Stimulated activated CD8-positive, alpha-beta memory T cell treated with anti-CD3 and anti-CD28 coated beads, Interleukin-4, amount 100 ng/mL, for 1 hour (primary cell): Measurements from ENCODE around the gene CDK8.
"Not testable (repeated sequence)": the region's sequence is repeated elsewhere in the genome, so short reads cannot be mapped to it uniquely, and the experiment has no call there.

Experiments
- DNase-seq, 2 donors: peaks; one replicate each; pipeline ENCODE4 v3.0.0-alpha.2; 2020; ENCODE audit warnings: low read depth in 2 of 2, low spot score in 1 of 2

Gene CDK8

GRCh38 chr13:26253262-26253786 is 605 bp upstream of the CDK8 start:
- no peak for DNase-seq

- DNase-seq = peak in 1 of 2 donors; percentile 34
These were observed 718 bp downstream of the CDK8 start for GRCh38 chr13:26254583-26255111.

GRCh38 chr13:26255115-26255514 is 1.2 kb downstream of the CDK8 start:
- DNase-seq = no peak

GRCh38 chr13:26255691-26256277 is 1.9 kb downstream of the CDK8 start:
- DNase-seq = no peak

GRCh38 chr13:26257049-26257448 is 3.1 kb downstream of the CDK8 start:
- DNase-seq = no peak

- DNase-seq = no peak
These were observed 5.7 kb downstream of the CDK8 start for GRCh38 chr13:26259634-26260033.

GRCh38 chr13:26262156-26262555 is 8.2 kb downstream of the CDK8 start:
- no peak for DNase-seq

GRCh38 chr13:26266311-26266710 is 12.4 kb downstream of the CDK8 start:
- no peak for DNase-seq

- DNase-seq = no peak
These were observed 16.8 kb downstream of the CDK8 start for GRCh38 chr13:26270707-26271106.

GRCh38 chr13:26272621-26273020 is 18.7 kb downstream of the CDK8 start:
- DNase-seq = no peak

GRCh38 chr13:26280295-26280694 is 26.4 kb downstream of the CDK8 start:
- DNase-seq = no peak

GRCh38 chr13:26280822-26281221 is 26.9 kb downstream of the CDK8 start:
- DNase-seq = no peak

GRCh38 chr13:26285911-26286310 is 32.0 kb downstream of the CDK8 start:
- not testable (repeated sequence) for DNase-seq

- DNase-seq = not testable (repeated sequence)
These were observed 34.9 kb downstream of the CDK8 start for GRCh38 chr13:26288838-26289237.

- DNase-seq = no peak
These were observed 41.9 kb downstream of the CDK8 start for GRCh38 chr13:26295812-26296211.

GRCh38 chr13:26299168-26299750 is 45.3 kb downstream of the CDK8 start:
- DNase-seq = no peak

- no peak for DNase-seq
These were observed 46.2 kb downstream of the CDK8 start for GRCh38 chr13:26300140-26300539.

GRCh38 chr13:26305676-26306075 is 51.7 kb downstream of the CDK8 start:
- no peak for DNase-seq

- DNase-seq = no peak
These were observed 53.8 kb downstream of the CDK8 start for GRCh38 chr13:26307701-26308100.

- DNase-seq = no peak
These were observed 54.3 kb downstream of the CDK8 start for GRCh38 chr13:26308250-26308649.

GRCh38 chr13:26308836-26309235 is 54.9 kb downstream of the CDK8 start:
- no peak for DNase-seq

GRCh38 chr13:26310003-26310402 is 56.1 kb downstream of the CDK8 start:
- no peak for DNase-seq

GRCh38 chr13:26310470-26310869 is 56.5 kb downstream of the CDK8 start:
- DNase-seq = no peak
